Activated T-helper 1 cell treated with anti-CD3 and anti-CD28 coated beads, Interleukin-2, amount 50 U/mL, for 16 hours (primary cell): ENCODE measurements around the gene TMEM266.
A peak's percentile ranks its signal among the peaks of the same experiment; 100 is the strongest.

ENCODE experiments used
- DNase-seq, 2 donors: peaks; one replicate each; pipeline ENCODE4 v3.0.0-alpha.2; 2020; ENCODE audit warnings: low read depth in 1 of 2, low spot score in 1 of 2

TMEM266 gene

GRCh38 chr15:76123031-76123430, 63.2 kb downstream of the TMEM266 start:
- no peak for DNase-seq

- no peak for DNase-seq
Observed at GRCh38 chr15:76127169-76127568, 67.4 kb downstream of the TMEM266 start.

DNA sequence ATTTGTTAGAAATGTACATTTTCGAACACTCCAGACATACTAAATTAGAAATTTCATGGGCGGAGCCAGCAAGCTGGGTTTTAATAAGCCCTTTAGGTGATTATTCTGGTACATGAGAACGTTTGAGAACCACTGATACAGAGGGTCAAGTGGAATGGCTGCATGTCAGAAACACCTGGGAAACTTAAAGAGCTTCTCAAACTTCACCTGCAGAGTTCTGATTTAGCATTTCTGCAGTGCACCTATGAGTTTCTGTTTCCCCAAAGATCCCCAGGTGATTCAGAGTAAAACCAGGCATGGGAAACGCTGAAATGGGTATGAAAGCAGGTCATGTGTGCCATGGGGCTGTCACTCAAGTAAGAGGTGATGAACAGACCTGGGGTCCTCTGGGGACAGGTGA, 68.1 kb downstream of the TMEM266 start:
- DNase-seq, result no peak

- no peak for DNase-seq
Observed at GRCh38 chr15:76134537-76134936, 74.8 kb downstream of the TMEM266 start.

- no peak for DNase-seq
Observed at GRCh38 chr15:76135516-76135915, 75.7 kb downstream of the TMEM266 start.

GRCh38 chr15:76138436-76138835, 78.7 kb downstream of the TMEM266 start:
- DNase-seq, result no peak

GRCh38 chr15:76139368-76140073, 79.7 kb downstream of the TMEM266 start:
- DNase-seq, result peak; percentile 34 to 35

DNA sequence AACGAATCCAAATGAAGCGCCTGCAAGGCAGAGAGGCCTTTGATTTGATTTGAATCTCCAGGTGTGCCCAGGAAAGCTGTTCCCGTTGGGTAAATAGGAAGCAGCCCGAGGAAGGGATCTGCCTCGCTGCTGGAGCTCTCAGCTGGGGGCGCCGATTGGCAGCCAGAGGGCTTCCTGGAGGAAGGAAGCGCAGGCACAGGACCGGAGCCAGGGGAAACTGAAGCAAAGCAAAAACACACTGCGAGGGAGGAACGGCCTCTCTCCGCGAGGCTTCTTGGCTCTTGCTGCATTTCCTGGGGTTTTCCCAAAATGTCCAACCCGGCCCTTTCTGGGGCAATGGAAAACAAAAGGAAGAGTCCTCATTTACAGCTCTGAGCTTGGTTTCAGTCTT, 80.3 kb downstream of the TMEM266 start:
- DNase-seq, result no peak

DNA sequence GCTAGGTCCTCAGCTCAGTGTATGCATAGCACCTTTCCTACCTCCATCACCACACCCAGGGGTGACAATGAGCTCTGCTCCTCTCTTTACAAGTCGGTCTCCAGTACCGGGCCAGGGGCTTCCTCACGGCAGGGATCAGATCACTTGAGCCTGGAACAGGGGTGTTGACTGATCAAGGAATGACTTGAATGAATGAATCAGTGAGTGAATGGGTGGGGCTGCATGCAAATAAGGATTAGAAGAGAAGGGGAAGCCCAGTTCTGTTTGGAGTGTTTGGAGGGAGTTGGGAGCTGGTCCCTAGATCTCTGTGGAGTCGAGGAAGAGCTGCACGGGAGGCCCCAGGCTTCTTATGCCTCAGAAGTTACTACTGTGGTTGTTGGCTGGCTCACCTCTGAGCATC, 87.0 kb downstream of the TMEM266 start:
- DNase-seq, result no peak

GRCh38 chr15:76147906-76148570, 88.3 kb downstream of the TMEM266 start:
- DNase-seq, result peak; percentile 43 to 47

DNA sequence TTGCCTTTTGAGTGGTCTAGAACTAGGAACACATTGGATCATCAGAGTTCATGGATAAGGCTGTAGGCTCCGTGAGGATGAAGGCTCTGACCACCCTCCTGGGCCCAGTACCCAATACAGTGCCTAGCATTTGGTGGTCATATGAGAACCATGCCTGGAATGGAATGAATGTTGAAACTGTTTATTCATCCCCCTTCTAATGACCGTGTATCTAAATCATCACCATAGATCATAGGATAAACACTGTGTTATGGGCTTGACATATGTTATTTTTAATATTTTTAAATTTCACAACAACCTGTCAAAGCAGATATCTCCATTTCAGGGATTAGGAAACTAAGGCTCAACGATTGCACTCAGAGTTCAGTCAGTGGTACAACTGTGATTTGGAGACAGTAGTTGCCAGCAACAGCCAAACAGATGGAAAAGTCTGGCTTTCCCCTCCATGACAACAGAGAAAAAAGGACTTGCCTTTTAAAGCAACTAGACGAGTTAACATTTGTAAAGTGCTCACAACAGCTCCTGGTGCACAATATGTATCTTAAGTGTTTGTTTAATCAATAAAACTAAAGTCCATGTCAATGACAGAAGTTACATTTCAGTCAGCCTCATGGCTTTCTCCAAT, 89.6 kb downstream of the TMEM266 start:
- no peak for DNase-seq

DNA sequence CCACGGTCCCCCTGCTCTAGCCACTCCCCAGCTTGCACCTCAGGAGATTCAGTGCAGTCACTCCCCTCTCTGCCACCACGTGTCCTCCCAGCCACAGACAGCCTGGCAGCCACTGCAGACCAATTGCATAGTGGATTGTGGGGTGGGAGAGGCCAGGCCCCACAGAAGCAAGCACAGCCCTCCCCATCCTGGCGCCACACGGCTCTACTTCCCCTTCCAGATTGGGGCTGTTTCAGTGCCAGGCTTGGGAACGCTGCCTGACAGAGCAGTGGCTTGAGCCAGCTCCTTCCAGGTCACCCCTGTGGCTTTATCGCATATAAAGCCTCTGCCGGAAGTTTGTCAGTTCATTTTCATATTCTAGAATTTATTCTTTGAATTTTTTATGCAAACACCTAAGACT, 90.7 kb downstream of the TMEM266 start:
- DNase-seq, result no peak

- peak; percentile 58 to 60 for DNase-seq
Observed at GRCh38 chr15:76150971-76151598, 91.3 kb downstream of the TMEM266 start.

DNA sequence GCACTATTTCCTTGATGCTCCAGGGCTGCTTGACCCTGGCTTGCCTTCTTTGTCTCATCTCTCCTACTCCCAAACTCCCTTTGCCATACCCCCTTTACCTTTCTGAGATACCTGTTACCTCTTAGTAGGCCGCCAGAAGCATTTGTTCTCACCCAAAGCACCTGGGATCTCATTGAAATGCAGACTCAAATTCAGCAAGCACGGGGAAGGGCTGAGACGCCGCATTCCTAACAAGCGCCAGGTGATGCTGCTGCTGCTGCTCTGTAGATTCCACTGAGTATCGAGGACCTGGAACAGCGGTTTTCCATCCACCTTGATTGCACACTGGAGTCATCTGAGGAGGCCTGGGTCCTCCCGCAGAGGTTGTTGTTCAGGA, 91.8 kb downstream of the TMEM266 start:
- no peak for DNase-seq

DNA sequence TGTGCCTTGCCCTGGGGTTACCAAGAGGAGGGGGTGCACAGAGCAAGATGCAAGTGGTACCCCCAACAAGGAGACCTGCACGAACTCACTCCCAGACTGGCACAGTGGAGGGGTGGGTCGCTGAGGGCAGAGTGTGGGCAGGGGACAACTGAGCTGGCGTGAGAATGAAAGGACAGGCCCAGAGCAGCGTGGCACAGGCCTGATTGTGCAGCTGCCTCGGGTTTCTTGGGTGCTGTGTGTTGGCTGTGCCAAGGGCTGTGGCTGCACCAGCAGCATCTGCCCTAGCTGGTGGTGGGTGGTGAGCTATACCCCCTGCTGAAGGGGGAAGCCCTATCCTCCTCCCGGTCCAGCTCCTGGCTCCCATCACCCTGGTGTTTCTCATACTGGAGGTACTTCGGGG, 92.4 kb downstream of the TMEM266 start:
- no peak for DNase-seq

- no peak for DNase-seq
Observed at GRCh38 chr15:76153241-76154197, 93.7 kb downstream of the TMEM266 start.

- DNase-seq, result no peak
Observed at GRCh38 chr15:76155731-76156130, 95.9 kb downstream of the TMEM266 start.

GRCh38 chr15:76158226-76158625, 98.4 kb downstream of the TMEM266 start:
- DNase-seq, result no peak

DNA sequence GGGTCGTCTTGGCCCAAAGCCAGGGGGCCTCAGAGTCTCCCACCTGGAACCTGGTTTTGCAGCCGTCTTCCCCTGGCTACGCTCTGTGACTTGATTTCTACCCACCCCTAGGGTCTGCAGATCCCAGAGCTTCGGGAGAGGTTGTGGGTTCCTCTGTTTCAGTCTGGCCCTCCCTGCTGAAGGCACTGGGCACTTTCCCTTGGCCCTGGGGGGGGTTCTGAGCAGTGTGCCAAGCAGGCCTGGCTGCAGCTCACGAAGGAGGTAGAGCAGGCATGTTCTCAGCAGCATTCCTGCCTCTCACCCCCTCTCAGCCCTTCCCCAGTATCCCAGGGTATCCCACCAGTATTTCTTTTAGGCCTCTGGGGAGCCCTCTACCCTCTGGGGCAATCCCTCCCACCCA, 99.0 kb downstream of the TMEM266 start:
- no peak for DNase-seq

GRCh38 chr15:76159282-76159681, 99.5 kb downstream of the TMEM266 start:
- no peak for DNase-seq
